HG03354 (cell line): ENCODE data around the gene TNFRSF12A.
A peak's percentile ranks its signal among the peaks of the same experiment; 100 is the strongest.

ENCODE experiments used
- ATAC-seq: cut with Tn5 transposase; IDR thresholded peaks from one replicate; pipeline ENCODE4 v1.9.1; 2021; ENCODE audit warnings: mild to moderate bottlenecking; ENCODE audit not compliant: unreplicated experiment, poor library complexity, severe bottlenecking

The TNFRSF12A gene

GRCh38 chr16:3008690-3009037 is 11.5 kb upstream of the TNFRSF12A start:
- ATAC-seq = no peak

DNA sequence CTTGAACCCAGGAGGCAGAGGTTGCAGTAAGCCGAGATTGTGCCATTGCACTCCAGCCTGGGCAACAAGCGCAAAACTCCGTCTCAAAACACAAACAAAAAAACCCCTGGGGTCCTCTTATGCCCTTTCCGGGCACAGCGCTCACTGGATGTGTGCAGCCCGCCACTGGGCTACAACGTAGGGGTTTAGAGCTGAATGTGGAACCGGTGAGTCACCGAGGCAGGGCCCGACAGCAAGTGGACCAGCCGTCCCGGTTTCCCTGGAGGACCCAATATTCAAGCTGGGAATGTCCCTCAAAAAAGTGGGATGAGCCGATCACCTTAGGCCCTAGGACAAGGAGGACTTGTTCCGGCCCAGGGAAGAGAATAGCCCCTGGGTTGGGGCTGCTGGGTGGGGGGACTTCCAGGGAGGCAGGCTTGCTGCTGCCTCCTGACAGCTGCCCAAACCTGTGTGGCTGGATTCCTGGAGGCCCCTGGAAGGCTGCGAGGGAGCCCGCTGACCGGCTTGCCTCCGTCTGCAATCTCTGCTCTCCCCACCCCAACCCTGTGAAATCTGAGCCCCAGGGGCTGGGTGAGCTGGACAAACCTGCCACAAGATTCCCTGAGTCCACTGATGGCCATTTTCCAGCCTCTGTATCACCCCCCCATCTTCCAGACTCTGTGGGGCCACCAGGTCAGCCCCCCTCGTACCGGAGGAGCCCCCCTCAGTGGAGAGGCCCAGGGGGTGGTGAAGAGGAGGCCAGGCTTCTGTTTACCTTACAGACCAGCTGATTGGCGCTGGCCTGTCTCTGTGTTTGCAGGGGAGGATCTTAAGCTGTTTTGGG is 10.4 kb upstream of the TNFRSF12A start:
- ATAC-seq = no peak

- ATAC-seq = no peak
These were observed 9.7 kb upstream of the TNFRSF12A start for GRCh38 chr16:3010510-3010909.

DNA sequence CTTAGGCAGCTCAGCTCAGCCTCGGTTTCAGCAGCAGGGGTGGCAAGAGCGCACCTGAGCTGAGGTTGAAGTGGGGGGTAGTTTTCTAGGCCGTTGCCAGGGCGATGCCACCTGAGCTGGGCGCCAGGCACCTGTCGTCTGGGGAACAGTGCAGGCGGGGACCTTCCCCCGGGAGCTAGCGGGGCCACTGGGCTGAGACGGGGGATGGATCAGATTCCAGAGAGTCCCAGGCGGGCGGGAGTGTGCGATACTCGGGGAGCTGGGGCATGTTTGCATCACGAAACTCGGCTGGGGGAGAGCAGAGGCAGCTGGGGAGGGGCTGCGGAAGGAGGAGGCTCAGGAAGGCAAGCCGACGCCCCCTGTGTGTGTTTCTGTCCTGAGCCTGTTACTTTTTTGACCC is 7.9 kb upstream of the TNFRSF12A start:
- no peak for ATAC-seq

- ATAC-seq = no peak
These were observed 7.2 kb upstream of the TNFRSF12A start, which contains the start of gene CLDN9 for GRCh38 chr16:3012828-3013420. CLDN9 (plus strand) TSS chr16:3012923; CDS start chr16:3013363, 440 bp downstream.

GRCh38 chr16:3013491-3013951 is 6.6 kb upstream of the TNFRSF12A start:
- ATAC-seq = no peak

DNA sequence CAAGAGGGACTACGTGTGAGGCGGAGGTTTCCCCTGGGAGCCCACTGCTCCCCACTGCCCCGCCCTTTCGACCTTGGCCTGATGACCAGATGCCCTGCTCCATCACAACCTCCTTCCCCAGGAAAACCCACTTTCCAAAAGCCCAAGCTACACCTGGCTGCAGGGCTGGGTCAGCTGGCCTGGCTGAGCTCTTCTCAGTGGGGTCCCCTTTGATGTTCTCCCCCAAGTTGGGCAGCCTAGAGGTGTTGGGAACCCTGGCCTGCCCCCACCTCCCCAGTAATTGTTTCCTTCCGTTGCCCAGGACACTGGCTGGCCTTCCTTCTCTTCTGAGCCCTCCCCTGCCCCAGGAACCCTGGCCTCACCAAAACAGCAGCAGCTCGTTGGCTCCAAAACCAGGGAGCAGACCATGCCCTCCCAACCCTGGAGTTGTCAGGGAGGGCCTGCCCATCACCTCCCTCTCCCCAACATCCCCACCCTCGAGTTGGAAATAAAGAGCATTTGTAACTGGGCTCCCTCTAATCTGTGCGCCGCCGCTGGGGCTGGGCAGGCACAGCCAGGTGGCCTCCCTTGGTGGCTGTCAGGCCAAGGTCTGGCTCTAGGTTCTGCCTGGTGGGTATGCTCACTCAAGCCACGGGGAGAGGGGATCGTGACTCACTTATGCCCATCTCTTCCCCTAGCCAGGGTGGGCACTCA is 6.0 kb upstream of the TNFRSF12A start:
- no peak for ATAC-seq

GRCh38 chr16:3014971-3015370 is 5.2 kb upstream of the TNFRSF12A start:
- no peak for ATAC-seq

- ATAC-seq = no peak
These were observed 4.2 kb upstream of the TNFRSF12A start for GRCh38 chr16:3015865-3016521.

DNA sequence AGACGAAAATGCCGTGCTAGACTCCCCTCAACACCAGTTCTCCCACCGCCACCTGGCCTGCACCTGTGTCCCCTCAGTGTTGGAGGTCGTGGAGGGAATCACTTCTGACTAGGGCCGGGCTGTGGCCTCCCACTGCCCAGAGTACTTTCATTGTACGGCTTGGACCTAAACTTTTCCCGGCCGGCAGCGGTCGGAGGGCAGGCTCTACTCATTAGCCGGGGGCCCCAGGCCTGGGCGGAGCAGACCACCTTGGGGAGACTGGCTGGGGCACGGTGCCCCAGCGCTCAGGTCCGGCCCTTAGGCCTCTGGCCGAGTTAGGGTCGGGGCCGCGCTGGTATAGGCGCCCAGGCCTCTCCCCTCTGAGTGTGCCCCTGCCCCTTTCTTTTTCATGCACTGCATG is 2.8 kb upstream of the TNFRSF12A start:
- ATAC-seq = no peak

GRCh38 chr16:3017794-3018506 is 2.2 kb upstream of the TNFRSF12A start, which contains the start of gene CLDN6:
CLDN6 (minus strand) TSS chr16:3018183; CDS start chr16:3016021, 2,162 bp downstream.
- ATAC-seq = no peak

DNA sequence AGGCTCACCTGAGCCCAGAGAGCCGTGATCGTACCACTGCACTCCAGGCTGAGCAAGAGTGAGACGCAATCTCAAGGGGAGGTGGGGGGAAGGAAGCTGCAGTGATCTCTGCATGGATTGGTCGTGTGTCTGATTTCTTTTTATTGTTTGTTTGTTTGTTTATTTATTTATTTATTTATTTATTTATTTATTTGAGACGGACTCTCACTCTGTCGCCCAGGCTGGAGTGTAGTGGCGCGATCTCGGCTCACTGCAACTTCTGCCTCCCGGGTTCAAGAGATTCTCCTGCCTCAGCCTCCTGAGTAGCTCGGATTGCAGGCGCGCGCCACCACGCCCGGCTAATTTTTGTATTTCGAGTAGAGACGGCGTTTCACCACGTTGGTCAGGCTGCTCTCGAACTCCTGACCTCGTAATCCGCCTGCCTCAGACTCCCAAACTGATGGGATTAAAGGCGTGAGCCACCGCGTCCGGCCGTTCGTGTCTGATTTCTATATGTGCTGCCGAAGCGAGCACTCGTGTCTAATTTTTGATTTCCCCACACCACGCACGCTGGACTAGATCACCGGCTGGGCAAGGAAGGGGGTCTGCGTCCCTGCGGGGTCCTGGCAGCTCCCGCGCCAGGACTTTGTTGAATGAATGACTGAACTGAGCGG is 448 bp upstream of the TNFRSF12A start:
- no peak for ATAC-seq

DNA sequence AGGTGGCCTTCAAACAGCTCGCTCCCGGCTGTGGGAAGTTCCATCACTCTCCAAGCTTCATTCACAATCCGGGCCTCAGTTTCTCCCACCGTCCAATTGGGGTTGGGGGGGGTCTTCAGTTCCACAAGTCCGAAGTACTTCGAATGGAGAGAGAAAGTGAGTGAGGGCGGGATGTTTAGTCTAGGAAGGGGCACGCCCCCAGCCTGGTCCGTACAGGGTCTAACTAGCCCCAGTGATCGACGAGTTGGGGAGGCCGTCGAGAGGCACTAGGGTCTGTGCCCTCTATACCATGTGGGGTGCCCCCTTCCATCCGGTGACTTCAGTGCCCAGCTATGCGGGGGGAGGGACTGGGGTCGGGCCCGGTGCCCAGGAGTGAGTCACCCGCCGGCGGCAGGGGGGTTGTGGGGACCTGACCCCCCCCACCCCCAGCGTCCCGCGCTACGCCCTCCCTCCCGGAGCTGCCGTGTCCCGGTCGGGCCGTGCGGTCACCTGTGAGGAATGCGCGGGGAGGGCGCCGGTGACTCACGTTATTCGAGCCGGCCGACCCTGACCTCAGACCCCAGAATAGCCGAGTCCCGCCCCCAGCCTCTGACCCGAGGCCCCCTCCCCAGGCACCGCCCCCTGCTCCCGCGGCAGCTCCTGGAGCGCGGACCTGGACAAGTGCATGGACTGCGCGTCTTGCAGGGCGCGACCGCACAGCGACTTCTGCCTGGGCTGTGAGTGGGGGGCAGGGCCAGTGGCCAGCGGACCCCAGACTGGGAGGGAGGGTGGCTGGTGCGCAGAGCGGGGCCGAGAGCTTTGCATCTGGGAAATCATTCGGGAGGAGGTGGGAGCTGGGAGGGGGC is 658 bp downstream of the TNFRSF12A start:
- ATAC-seq = no peak

DNA sequence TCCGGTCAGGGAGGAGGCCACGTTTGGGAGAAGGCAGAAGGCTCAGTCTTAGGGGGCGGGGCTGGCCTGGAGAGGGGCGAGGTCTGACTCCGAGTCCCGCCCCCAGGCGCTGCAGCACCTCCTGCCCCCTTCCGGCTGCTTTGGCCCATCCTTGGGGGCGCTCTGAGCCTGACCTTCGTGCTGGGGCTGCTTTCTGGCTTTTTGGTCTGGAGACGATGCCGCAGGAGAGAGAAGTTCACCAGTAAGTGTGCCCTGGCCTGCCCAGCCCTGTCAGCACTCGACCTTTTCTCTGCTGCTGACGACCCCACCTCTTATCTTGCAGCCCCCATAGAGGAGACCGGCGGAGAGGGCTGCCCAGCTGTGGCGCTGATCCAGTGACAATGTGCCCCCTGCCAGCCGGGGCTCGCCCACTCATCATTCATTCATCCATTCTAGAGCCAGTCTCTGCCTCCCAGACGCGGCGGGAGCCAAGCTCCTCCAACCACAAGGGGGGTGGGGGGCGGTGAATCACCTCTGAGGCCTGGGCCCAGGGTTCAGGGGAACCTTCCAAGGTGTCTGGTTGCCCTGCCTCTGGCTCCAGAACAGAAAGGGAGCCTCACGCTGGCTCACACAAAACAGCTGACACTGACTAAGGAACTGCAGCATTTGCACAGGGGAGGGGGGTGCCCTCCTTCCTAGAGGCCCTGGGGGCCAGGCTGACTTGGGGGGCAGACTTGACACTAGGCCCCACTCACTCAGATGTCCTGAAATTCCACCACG is 1.5 kb downstream of the TNFRSF12A start:
- ATAC-seq = peak; percentile 28

DNA sequence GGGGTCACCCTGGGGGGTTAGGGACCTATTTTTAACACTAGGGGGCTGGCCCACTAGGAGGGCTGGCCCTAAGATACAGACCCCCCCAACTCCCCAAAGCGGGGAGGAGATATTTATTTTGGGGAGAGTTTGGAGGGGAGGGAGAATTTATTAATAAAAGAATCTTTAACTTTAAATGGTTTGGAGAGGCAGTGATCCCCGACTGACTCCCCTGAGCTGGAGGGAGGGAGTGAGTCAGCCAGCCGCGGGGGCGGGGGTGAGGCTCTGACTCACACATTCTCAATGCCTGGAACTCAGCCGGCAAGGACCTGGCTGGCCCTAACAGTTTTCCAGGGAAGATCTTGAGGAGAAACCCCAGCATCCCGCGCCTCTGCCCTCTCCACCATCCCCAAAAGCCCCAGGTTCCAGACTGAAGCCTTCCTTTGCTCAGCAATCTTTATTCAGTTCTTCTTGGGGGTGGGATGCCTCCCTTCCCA is 2.1 kb downstream of the TNFRSF12A start:
- no peak for ATAC-seq

GRCh38 chr16:3022684-3023414 is 2.7 kb downstream of the TNFRSF12A start:
- no peak for ATAC-seq

DNA sequence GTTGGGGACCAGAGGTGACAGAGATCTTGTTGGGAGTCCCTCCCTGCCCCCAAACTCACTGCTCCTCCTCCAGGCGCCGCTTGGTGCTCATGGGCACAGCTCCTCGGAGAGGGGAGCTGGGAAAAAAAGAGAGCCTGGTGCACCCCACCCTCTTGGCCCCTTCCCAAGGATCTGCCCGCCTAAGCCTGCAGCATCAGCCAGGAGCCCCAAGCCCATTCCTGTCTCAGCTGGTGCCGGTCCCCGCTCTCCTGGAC is 3.2 kb downstream of the TNFRSF12A start:
- no peak for ATAC-seq
